Measurements from ENCODE around the gene MTHFD1L. TPM values are rescaled to one million over a fixed set of nuclear protein-coding genes. Genes with fewer than 3 reads are reported as not detected.

The MTHFD1L gene
- total and polyA plus RNA-seq, 8 donors = 1.8 to 16.3 (median 8.8) TPM

GRCh38 chr6:151070631-151071051, 205.1 kb downstream of the MTHFD1L start:
- peak overlapping the region in 4 of 5 donors; percentile 58 to 85 (median 80) for H3K27ac ChIP-seq
- H3K4me1 ChIP-seq = peaks cover 7 to 41% (median 25%) of the 10 kb centered on the region in 4 donors
- WGBS, 5 donors = 47 to 74% (median 61%) methylated on average over 3 of the region's 3 CpGs
- no peak for DNase-seq
- intact Hi-C loops (cut with DNase I; ENCODE audit: low total_unique reads) = no loop called here
- no peaks in the 10 kb centered on the region for H3K27me3 ChIP-seq
- H3K4me3 ChIP-seq = peak overlapping the region; percentile 2 to 28 (median 17)
- H3K36me3 ChIP-seq = no peaks in the 10 kb centered on the region
- TF ChIP-seq POLR2AphosphoS5 (IDR thresholded peaks at IDR 0.05) = no peak
- TF ChIP-seq POLR2A (IDR thresholded peaks at IDR 0.05) = no peak
- no peak for TF ChIP-seq EP300 (IDR thresholded peaks at IDR 0.05)
- no peak for TF ChIP-seq CTCF (IDR thresholded peaks at IDR 0.05)
- peaks cover 0 to 6% (median 0%) of the 10 kb centered on the region in 4 donors for H3K9me3 ChIP-seq

GRCh38 chr6:151071295-151071694, 205.8 kb downstream of the MTHFD1L start:
- H3K27ac ChIP-seq = peak overlapping the region in 4 of 5 donors; percentile 58 to 85 (median 80)
- peaks cover 0 to 6% (median 0%) of the 10 kb centered on the region in 4 donors for H3K9me3 ChIP-seq
- H3K4me3 ChIP-seq = peak overlapping the region; percentile 2 to 28 (median 17)
- TF ChIP-seq POLR2AphosphoS5 (IDR thresholded peaks at IDR 0.05) = peak in 1 of 3 donors; percentile 34
- no peak for TF ChIP-seq CTCF (IDR thresholded peaks at IDR 0.05)
- peak in 1 of 2 donors; percentile 73 for DNase-seq
- 51 to 68% (median 61%) methylated on average over 8 of the region's 8 CpGs for WGBS, 5 donors
- H3K36me3 ChIP-seq = no peaks in the 10 kb centered on the region
- intact Hi-C loops (cut with DNase I; ENCODE audit: low total_unique reads) = no loop called here
- no peaks in the 10 kb centered on the region for H3K27me3 ChIP-seq
- H3K4me1 ChIP-seq = peaks cover 7 to 41% (median 25%) of the 10 kb centered on the region in 4 donors

- no peak for TF ChIP-seq POLR2AphosphoS5 (IDR thresholded peaks at IDR 0.05)
- TF ChIP-seq POLR2A (IDR thresholded peaks at IDR 0.05) = no peak
- 72 to 75% (median 73%) methylated on average over 4 of the region's 4 CpGs for WGBS, 5 donors
- peaks cover 0 to 6% (median 0%) of the 10 kb centered on the region in 4 donors for H3K9me3 ChIP-seq
- peaks cover 7 to 31% (median 17%) of the 10 kb centered on the region in 4 donors for H3K4me1 ChIP-seq
- no peaks in the 10 kb centered on the region for H3K27me3 ChIP-seq
- no peak for DNase-seq
- intact Hi-C loops (cut with DNase I; ENCODE audit: low total_unique reads) = no loop called here
- H3K27ac ChIP-seq = no peak overlapping the region
- H3K36me3 ChIP-seq = no peaks in the 10 kb centered on the region
- no peak overlapping the region for H3K4me3 ChIP-seq
Observed at GRCh38 chr6:151073146-151073545, 207.6 kb downstream of the MTHFD1L start.

- H3K4me1 ChIP-seq = peaks cover 3 to 25% (median 11%) of the 10 kb centered on the region in 4 donors
- no peak for DNase-seq
- WGBS, 5 donors = 19 to 59% (median 48%) methylated on average over 1 of the region's 1 CpG
- H3K4me3 ChIP-seq = no peak overlapping the region
- no peak overlapping the region for H3K27ac ChIP-seq
- TF ChIP-seq POLR2AphosphoS5 (IDR thresholded peaks at IDR 0.05) = no peak
- no peak for TF ChIP-seq POLR2A (IDR thresholded peaks at IDR 0.05)
- TF ChIP-seq CTCF (IDR thresholded peaks at IDR 0.05) = no peak
- no peak for TF ChIP-seq EP300 (IDR thresholded peaks at IDR 0.05)
- no peaks in the 10 kb centered on the region for H3K36me3 ChIP-seq
- H3K27me3 ChIP-seq = no peaks in the 10 kb centered on the region
- intact Hi-C loops (cut with DNase I; ENCODE audit: low total_unique reads) = no loop called here
- H3K9me3 ChIP-seq = peaks cover 0 to 6% (median 0%) of the 10 kb centered on the region in 4 donors
Observed at GRCh38 chr6:151073701-151074100, 208.2 kb downstream of the MTHFD1L start.

GRCh38 chr6:151075005-151075404, 209.5 kb downstream of the MTHFD1L start:
- no peaks in the 10 kb centered on the region for H3K36me3 ChIP-seq
- intact Hi-C loops (cut with DNase I; ENCODE audit: low total_unique reads) = no loop called here
- DNase-seq = no peak
- no peak overlapping the region for H3K27ac ChIP-seq
- TF ChIP-seq CTCF (IDR thresholded peaks at IDR 0.05) (no peak), POLR2AphosphoS5 (IDR thresholded peaks at IDR 0.05) (no peak), EP300 (IDR thresholded peaks at IDR 0.05) (no peak)
- H3K9me3 ChIP-seq = peaks cover 0 to 6% (median 0%) of the 10 kb centered on the region in 4 donors
- H3K4me3 ChIP-seq = no peak overlapping the region
- peaks cover 0 to 12% (median 3%) of the 10 kb centered on the region in 4 donors for H3K4me1 ChIP-seq
- 95 to 98% (median 96%) methylated on average over 3 of the region's 3 CpGs for WGBS, 5 donors
- H3K27me3 ChIP-seq = no peaks in the 10 kb centered on the region

Data from stomach (tissue), 9 donors.